Fibroblast of gingiva (primary cell): ENCODE data around the gene AREL1.

ENCODE experiments used
- DNase-seq: peaks from one replicate; pipeline ENCODE4 v3.0.0-alpha.2; 2011; ENCODE audit warnings: low read depth

Gene AREL1

DNA sequence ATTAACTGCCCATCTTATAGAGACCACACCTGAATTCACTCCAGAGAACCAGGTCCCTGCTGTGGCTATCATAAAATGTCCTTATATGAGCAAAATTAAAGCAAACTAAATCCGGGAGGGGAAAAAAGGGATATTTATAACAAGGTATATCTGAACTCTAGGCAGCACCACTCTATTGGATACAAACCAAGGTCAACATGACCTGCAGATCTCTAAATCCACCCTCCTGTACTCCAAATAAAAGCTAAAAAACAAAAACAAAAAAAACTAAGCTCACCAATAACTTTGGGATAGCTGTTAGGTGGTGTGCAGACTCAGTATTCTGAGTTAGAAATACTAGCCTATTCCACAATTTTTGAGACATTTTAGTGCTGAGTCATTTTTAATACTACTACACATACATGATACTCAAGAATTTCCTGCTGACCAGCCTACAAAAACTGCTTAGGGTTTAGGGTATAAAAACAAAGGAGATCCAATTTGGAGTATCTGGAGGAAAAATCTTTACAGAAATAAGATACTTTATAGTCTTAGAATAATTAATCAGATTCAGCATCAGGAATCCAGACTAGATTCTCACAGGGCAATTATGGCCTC is 54.2 kb downstream of the AREL1 start:
- peak; percentile 56 for DNase-seq

DNA sequence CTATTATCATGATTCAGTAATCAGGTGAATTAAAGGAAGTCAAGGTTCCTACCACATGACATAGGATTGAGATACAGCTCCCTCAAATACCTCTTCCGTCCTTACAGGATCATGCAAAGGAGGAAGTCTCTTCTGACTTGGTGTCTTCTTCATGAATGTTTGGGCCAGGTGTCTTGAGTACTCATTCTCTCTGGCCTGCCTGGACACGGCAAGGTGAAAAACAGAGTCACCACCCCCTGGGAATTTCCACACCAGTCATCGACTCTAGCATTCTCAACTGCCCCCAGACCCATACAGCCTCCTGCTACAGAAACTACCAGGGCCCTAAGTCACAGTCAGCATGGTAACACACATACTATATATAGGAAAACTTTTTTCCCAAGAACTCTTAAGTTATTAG is 55.9 kb downstream of the AREL1 start:
- DNase-seq: no peak

DNA sequence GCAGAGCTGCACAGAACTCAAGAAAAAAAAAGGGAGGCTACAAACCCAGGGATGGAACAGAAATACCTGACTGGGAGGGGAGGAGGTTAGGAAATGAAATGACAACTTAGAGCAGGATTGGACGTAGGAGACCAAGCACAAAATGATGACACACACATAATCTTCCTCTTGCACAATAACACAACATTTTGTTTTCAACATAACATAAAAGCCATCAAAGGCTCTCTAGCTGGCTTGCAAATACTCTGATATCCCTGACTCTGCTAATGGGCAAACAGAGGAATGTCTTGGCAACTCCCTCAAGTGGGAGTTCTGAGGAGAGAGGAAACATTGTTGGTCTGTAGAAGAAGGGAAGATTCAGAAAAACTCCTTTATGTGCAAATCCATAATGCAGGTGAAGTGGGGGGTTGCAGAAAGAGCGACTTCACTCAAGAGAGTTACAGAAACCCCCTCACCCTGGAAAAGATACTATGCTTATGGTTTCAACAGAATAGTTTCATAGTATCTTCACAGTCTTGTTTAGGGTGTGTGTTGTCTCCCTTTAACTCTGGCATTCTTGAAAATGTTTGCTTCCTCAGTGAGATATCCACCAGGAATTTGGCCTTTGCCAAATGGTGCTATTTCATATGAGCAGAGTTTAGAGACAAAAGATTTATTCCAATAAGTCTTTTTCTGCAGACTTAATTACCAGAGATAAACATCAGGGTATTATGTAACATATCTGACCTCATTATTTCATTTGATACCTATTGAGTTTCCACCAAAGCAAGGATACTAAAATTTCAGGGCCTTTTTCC is 57.1 kb downstream of the AREL1 start:
- DNase-seq: peak; percentile 83

DNA sequence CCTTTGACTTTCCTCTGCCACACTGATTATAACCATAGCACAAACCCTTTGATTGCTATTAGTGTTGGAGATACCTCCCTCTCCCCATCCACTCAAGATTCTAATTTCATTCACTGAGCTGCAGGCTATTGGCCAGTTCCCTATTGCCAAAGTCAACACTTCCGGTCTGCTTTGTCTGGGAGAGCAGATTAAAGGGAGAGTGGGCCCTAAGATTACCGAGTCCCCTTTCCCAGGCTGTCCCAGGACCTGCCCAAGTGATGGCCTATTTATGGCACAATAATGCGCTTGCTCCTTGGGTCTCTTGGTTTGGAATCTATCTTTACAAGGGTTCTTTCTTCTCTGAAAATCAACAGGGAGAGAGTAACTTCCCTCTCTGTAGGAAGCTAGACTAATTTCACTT is 57.9 kb downstream of the AREL1 start:
- DNase-seq: no peak

DNA sequence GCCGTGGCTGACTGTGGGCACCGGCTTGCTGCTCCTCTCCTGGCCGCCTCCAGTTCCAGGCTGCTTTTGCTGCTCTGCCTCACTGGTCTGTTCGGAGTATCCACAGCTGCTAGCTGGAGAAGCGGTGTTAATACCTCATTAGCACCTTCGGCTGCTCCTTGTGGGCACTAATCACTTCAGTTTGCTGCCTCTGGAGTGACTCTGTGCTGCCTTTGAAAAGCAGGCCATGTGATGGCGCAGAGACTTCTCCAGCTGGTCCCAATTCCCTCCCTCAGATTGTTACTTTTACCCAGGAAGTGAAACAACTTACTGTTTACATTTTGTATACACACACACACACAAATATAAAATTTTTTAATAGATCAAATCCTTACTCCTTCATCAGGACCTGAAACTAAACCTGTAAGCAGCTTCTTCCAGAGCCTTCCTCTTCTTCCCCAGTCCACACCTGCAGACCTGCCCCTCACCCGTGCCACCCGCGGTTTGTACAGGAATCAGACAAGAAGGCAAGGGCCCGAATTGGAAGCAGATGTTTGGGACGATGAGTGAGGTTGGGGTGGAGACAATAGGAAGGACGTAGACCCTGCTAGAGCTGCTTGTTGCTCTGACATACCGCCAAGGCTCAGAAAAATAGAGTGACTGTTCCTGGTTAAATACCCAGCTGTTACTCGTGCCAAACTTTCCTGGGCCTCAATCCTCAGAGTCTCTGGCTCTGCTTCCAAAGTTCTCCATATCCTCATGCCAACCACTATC is 59.3 kb downstream of the AREL1 start:
- DNase-seq: peak; percentile 65

DNA sequence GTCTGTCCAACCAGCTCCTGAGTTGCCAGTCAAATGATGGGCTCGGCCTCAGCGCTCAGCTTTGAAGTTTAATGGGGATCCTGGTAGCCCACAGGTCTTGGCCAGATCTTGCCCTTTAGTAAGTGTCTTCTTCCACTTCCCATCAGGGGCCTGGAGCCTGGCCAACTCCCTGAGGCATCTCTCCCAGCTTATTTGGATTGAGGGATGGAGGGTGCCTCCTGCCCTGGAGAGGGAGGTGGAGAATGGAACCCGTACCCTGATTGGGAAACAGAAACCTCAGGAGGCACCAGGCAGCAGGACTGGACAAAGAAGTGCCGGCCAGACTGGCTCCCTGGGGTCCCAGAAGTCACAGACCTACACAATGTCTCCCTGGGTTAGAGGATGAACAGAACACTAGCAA is 60.3 kb downstream of the AREL1 start:
- DNase-seq: no peak

DNA sequence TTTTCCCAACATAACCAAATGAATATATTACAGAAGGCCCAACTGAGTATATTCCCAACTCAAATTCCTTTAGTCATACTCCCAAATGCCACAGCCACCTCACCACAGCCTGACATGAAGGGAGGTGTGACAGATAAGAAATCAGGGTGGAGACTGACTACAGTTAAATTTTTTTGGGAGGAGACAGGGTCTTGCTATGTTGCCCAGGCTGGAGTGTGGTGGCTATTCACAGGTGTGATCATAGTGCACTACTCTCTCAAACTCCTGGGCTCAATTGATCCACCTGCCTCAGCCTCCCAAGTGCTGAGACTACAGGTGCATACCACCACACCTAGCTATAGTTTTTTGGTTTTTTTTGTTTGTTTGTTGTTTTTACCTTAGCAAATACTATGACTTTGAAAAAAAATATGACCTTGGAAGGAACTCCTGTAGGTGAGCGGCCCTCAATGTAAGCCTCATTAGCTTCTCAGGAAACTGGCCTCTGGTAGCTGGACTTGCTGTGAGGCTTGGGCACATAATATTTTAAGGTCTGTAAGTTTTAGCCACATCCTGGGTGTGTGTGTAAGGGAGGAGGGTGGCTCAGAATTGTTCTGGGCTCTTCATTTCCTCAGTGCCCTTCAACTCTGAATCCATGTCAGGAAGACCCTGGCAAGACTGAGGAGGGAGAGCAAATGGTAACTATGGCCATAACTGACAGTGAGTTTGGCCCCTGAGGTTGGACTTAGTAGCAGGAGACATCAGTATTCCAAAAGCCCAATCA is 61.8 kb downstream of the AREL1 start:
- no peak for DNase-seq

DNA sequence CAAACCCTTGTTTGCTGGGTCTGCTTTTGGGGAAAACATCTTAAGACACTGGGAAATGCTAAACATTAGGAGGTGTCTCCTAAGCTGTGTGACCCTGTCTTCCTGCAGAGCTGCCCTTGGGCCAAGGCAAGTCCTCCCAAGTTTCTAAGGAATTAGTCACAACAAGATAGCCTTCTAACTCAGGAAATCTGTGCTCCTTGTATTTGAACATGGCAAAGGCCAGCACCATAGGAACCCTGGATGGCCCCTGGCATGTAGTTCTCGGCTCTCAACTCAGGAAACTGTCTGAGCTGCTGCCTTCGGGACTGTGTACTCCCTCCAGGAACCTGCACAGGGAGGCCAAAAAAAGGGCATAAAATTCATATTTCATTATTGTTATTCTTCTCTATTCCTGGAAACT is 63.2 kb downstream of the AREL1 start:
- no peak for DNase-seq

DNA sequence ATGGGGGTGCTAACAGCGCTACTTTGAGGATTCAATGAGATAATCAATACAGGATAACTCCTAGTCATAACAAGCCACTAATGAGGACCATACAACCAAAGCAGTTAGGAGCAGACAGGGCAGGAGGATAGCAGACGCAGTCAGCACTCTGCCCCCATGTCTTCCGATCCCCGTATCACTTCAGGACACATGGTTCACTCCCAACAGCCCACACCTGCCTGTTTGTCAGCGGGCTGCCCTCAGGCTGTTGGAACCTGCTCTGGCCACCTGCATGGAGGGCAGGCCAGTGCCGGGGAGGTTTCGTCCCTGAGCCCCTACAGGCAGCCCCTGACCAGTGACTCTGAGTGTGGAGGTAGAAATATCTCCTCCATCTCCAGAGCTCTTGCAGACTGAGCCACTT is 63.7 kb downstream of the AREL1 start:
- DNase-seq: no peak

DNA sequence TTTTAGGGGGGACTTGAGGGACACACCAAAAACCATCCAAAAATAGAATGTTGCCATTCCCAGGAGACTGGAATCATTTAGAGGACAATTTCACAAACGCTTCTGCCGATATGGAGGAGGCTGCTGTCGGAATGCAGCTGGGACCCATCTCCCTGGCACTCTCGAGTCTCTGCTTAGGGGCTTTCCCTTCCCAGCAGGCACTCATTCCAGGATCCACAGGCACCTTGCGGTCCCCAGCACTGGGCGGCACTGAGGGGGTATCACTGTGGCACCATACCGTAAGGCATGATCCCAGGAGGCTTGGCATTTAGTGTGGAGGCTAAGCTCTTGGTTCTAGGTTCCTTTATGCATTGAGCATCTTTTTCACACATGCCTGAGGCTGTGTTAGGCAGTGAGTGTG is 64.3 kb downstream of the AREL1 start:
- no peak for DNase-seq

DNA sequence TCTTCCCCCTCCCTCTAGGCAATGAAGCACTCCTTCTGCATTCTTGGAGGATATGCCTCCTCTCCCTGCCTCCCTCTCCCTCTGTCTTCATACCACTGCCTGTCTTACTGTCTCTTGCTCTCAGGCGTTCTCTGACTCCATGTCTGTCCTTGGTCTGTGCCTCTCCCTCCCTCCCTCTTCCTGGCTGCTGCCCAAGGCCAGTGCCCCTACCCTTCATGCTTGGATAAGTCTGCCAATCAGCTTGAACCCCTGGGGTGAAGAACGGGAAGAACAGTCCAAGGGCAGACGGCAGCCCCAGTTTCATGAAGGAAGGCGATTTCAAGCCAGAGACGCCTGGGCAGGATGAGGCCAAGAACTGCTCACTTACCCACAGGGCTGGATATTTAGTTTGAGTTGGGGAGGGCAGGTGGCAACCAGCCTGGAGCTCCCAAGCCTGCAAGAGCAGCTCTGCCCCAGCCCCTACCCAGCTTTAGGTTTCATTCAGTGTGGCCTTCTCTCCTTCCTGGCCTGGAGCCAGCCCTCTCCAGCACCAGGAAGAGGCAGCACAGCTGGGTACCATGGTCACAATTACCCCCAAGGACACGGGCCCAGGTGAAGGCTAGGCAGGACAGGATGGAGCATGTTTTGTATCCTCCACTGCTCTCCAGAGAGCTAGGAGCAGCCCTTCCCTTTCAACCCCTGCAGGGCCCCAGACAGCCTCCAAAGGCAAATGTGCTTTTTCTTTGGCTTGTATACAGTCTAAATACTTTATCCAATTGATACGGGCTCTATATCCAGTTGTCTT is 65.0 kb downstream of the AREL1 start:
- no peak for DNase-seq

DNA sequence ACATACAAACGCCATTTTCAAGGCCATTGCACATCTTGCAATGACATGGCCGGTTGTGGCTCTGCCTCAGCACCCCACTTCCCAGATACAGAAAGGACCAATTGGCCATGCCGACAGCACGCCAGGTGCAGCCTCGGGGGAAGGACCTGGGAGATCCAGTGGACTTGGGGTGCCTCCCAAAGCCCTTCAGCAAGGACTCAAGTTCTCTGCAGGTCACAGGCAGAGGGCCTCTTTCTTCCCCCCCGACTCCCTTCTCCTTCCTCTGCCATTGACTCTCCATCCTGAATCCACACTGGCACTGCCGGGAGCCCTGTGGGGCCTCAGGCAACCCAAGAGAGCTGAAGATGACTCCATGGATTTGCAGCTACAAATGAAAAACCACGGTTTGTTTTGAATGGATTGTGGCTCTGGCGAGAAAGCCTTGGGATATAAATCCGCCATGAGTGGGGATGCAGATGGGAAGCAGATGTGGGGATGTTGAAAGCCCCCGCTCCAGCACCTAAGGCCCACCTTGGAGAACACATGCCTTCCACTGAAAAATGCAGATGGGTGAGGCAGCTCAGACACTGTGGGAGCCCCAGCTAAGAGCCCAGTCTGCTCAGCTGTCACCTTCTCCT is 65.7 kb downstream of the AREL1 start:
- DNase-seq: no peak

DNA sequence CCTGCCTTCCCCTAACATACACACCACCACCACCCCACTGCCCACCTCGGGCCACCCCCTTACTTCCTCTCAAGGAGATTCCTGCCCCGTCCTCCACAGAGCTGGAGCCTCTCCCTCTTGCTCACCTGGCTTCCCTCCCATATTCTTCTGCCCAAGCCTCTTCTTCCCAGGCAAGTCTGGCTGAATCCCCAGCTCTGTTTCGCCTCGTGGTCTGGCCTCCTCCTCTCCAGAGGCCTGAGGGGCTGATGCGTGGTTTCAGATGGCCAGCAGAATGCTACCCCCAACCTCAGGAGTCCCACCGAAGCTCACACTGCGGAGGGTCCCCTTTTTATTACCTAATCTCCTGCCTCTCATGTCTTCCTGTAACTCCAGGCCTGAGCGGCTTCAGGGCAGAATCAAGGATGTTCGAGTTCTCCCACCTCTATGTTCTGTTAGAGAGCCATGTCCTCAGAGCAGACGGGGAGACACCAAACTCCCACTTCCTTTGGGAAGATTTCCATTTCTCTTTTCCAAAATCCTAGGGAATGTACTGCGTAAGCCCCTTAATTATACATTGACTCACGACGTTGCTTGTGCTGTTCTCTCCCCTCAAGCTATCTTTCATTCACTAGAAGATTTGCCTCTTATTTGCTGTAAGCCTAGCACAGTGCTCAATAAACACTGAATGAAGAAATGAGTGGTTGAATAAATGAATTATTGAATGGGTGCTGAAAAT is 67.0 kb downstream of the AREL1 start:
- no peak for DNase-seq

DNA sequence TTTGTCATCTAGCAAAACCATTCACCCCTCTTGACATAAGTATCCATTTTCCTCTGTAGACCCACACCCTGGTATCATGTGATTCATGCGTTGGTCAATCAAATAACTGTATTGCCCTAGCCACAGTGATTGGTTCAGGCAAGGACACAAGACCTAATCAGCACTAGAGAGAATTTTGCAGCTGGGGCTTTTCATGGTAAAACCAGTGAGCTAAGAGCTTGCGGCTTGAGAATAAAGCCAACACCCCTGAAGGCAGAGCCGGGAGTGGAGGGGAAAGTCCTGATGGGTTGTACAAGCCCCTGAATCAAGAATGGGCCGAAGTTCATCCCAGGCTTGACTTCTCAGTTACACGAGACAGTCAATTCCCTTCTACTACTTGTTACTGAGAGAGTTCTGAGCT is 67.6 kb downstream of the AREL1 start:
- no peak for DNase-seq

DNA sequence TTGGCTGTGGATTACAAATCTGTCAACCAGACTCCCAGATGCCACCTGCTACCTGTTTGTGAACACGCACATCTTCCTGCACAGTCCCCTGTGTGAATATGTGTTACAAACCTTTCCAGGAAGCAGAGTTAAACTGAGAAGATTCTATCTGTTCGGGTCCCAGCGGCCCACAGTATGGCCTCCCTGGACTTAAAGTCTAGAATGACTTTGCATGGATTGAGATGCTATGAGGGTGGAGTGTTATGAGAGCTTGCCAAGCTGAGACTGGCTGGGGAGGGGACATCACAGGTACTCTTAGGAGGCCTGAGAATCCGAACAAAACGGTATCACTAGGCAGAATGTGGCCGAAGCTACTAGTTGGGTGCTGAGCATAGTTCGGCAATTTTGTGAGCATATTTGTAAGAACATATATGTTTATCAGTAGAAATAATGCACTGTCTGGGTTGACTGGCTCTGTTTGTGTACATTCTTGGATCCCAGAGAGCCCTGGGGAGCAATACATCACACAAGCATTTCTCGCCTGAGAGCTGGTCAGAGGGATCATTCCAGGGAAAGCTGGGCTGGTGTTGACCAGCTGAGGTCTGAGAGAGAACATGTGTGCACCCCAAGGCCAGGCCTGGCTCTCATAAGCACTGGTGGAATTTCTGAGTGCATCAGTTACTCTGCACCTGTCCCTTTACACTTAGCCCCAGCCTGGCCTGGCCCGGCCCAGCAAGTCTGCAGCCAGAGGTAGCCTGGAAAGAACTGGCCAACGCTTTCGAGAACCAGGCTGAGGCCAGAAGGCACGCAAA is 71.1 kb downstream of the AREL1 start:
- DNase-seq: no peak

DNA sequence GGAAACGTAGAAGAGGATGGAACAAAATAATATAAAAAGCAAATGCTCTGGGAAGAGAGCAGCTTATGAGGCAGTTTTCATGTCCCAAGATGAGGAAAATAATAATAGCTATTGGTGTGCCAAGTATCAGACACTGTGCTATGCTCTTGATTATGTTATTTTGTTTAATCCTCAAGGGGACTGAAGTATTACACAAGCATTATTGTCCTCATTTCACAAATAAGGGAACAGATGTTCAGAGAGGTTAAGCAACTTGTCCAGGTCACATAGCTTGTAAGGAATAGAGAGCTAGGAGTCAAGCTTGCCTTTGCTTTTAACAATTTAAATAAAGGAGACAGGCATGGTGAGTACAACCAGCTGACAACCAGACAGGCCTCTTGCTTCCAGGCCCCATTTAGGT is 73.9 kb downstream of the AREL1 start:
- DNase-seq: peak; percentile 81

DNA sequence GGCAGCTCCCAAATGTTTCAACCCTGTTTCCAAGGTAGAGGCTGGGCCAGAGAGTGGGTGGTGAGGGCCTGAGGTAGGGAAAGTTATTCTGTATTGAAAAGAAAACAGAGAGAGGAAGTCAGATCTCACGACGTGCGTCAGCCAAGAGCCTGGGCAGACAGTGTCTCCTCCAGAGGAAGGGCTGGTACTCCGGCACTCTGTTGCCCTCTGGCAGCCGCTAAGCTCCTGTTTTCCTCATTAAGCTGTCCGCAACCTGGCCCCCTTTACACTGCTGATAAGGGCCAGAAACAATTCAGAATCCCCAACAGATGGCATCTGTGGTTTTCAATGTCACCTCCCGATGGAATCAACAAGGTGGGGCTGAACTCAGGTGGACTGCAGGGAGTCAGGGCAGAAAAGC is 74.8 kb downstream of the AREL1 start:
- no peak for DNase-seq

DNA sequence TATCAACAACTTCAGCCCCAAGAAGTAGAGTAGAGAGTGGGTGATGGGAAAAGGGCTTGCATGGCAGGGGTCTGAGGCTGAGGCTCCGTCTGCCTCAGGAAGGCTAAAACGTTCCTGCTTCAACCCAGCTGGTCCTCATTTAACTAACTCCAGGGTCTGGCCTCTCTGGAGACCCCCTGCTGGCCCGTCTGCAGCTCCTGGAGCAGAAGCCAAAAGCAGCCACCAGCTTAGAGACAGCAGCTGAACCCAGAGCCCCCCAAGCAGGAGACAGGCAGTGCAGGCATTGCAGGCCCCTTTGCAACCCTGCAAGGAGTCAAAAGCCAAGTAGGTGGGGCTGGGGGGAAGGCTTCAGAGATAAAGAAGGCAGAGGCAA is 75.7 kb downstream of the AREL1 start:
- DNase-seq: no peak

DNA sequence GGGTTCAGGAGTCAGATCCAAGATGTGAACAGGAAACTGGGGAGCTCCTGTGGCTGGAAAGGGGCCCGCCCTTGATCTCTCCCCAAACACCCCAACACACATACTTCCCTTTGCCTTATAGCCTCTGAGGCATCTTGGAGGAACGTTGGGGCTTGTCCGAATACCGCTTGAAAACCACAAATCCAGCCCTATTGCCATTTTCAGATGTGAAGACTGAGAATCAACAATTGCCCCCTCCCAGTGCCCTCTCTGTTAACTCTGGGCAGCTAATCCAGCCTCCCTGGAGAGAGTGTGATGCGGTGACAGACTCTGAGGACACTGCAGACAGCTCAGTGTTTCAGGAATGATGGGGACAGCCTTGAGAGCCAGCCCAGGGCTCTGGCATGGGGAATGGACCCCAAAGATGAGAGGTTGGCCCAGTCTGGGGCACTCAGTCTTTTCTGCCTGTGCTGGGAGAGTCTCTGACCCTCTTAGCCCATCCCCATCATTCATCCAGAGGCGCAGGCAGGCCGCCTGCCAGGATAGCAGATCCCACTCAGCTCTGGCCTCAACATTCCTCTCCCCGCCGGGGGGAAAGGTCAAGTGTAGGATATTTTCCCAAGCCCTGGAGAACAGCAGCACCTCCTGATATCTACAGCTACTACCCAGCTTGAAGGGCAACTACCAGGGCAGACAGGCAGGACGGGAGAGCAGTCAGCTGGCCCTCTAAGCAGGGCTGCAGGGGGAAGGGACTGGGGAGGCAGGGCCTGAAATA is 76.3 kb downstream of the AREL1 start:
- DNase-seq: no peak
